Measurements from ENCODE around the gene ADAMTS17. TPM values are rescaled to one million over a fixed set of nuclear protein-coding genes. Genes with fewer than 3 reads are reported as not detected.
"Not testable (repeated sequence)": the region's sequence is repeated elsewhere in the genome, so short reads cannot be mapped to it uniquely, and the experiment has no call there.

ADAMTS17 gene
- polyA plus RNA-seq, 3 donors from 2014 or later = 0.27 to 0.53 TPM; not detected in 1

GRCh38 chr15:99943466-99943865 lies 398.3 kb downstream of the ADAMTS17 start:
- Mint-ChIP-seq H3K4me1 (no peaks in the 10 kb centered on the region), H3K27me3 (ENCODE audit: low read depth in 3 of 3) (peaks cover 8 to 9% (median 9%) of the 10 kb centered on the region in 3 donors), H3K9me3 (peaks cover 23 to 67% (median 30%) of the 10 kb centered on the region in 6 donors), H3K36me3 (peaks cover 4 to 10% (median 6%) of the 10 kb centered on the region in 3 donors), H3K4me3 (no peak overlapping the region), H3K27ac (no peak overlapping the region)
- DNase-seq = no peak

- Mint-ChIP-seq H3K27ac (no peak overlapping the region), H3K27me3 (ENCODE audit: low read depth in 3 of 3) (peaks cover 4 to 14% (median 13%) of the 10 kb centered on the region in 3 donors)
These were observed 408.9 kb downstream of the ADAMTS17 start for GRCh38 chr15:99932676-99933402.

DNA sequence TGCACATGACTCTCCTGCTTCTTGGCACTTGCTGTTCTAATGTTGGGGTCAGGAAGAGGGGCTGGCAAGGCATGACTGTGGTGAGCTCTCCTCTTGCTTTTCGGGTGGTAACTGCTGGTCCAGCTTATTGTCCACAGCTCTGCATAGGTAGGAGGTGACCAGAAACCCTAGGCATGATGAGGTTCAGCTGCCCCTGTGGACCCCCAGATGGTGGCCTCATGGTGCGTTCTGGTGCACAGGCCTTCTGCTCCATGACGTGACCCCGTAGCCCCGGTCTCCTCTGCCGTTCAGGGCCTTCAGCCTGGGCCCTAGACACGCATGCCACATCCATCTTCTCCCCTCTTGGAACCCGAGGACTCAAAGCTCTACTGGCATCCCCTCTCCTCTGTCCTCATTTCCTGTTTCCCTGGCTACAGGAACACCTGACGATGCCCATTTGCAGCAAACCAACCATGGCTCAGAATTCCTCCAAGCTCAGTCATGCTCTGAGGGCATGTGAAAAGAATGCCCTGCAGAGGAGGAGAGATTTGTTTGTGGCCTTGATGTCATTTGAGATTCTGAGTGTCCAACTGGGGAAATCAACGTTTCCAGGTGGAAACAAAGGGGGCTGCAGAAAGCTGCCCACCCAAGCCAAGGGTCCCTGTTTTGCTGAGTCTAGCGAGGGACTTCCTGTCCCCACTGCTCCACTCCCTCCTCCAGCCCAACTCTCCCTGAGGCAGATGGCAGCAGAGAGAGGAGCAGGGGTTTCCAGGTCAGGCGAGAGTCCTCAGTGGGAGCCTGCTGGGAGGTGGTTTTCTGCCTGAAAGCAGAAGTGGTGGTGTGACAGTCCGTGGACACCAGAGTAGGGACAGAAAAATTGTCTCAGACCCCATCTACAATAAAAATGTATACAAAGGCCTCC lies 409.8 kb downstream of the ADAMTS17 start:
- no peaks in the 10 kb centered on the region for H3K36me3 Mint-ChIP-seq
- peaks cover 4 to 13% (median 10%) of the 10 kb centered on the region in 3 donors for H3K27me3 Mint-ChIP-seq (ENCODE audit: low read depth in 3 of 3)
- no peaks in the 10 kb centered on the region for H3K9me3 Mint-ChIP-seq
- no peak overlapping the region for H3K4me3 Mint-ChIP-seq
- peaks cover 11 to 16% of the 10 kb centered on the region in 2 donors for H3K4me1 Mint-ChIP-seq
- no peak for DNase-seq
- no peak overlapping the region for H3K27ac Mint-ChIP-seq

More at GRCh38 chr15:99932676-99933402, 408.9 kb downstream of the ADAMTS17 start:
- DNase-seq = no peak
- peaks cover 11 to 16% of the 10 kb centered on the region in 2 donors for H3K4me1 Mint-ChIP-seq
- H3K36me3 Mint-ChIP-seq = no peaks in the 10 kb centered on the region
- H3K9me3 Mint-ChIP-seq = no peaks in the 10 kb centered on the region
- no peak overlapping the region for H3K4me3 Mint-ChIP-seq

DNA sequence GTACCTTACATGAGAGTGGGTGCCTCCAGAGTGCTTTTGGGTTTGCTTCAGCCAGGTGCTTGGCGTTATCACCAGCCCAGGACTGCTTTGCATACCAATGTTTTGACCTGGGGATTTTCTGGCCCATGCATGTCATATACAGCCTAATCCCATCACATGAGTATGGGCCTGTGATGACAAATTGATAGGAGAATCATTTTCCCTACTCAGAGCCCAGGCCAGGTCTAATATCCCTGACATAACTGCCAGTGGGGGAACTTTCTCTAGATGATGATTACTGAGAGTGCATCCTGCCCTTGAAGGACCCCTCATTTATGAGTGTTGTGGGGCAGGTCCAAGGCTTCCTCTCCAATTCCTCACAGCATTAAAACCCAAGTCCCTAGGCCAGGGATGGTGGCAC lies 411.1 kb downstream of the ADAMTS17 start:
- Mint-ChIP-seq H3K36me3 (no peaks in the 10 kb centered on the region), H3K4me3 (peak overlapping the region in 2 of 5 donors; percentile 24 to 52), H3K27ac (no peak overlapping the region), H3K27me3 (ENCODE audit: low read depth in 3 of 3) (peaks cover 9 to 12% (median 12%) of the 10 kb centered on the region in 3 donors), H3K4me1 (peaks cover 15 to 20% of the 10 kb centered on the region in 2 donors), H3K9me3 (no peaks in the 10 kb centered on the region)
- no peak for DNase-seq

DNA sequence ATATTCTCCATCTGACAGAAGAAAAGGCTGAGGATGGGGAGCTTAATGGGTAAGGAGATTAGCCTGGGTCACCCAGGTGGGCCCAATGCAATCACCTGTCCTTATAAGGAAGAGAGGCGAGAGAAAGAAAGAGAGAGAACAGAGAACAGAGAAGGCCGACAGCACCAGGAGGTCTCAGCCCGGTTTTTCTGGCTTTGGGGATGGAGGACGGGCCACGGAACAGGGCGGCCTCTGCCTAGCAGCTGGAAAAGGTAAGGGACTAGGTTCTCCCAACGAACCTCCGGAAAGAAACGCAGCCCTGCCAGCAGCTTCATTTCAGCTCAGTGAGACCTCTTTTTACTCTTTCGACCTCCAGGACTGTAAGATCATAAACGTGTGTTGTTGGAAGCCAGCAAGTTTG lies 412.5 kb downstream of the ADAMTS17 start:
- Mint-ChIP-seq H3K27ac (no peak overlapping the region), H3K9me3 (no peaks in the 10 kb centered on the region), H3K4me1 (peaks cover 18 to 25% of the 10 kb centered on the region in 2 donors), H3K27me3 (ENCODE audit: low read depth in 3 of 3) (peaks cover 9 to 10% (median 10%) of the 10 kb centered on the region in 3 donors), H3K4me3 (peak overlapping the region; percentile 7 to 75 (median 66)), H3K36me3 (no peaks in the 10 kb centered on the region)
- DNase-seq = no peak

DNA sequence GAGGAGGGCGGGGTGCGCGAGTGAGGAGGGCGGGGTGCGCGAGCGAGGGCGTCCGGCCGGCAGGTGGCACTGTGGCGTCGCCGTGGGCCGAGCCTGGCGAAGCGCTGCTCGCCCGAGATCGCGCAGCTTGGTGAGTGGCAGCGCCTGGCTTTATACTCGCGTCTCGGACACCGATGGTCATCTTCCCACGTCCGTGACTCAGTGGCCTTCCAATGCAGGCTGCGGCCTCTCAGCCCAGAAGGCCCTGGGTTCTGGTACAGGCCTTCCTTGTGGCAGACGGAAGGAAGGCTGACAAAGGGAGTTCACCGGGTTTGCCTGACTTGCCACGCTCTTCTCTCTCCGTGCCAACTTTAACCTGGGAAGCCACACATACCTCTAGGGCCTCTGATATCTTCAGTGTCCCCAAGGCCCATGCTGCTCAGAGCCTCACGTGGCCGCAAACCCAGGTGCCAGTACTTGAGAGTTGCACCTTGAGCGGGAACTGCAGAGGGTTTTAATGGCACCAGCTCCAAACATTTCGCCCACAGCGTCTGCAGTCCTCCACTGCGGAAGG lies 413.3 kb downstream of the ADAMTS17 start:
- Mint-ChIP-seq H3K9me3 (no peaks in the 10 kb centered on the region), H3K4me1 (peaks cover 18 to 25% of the 10 kb centered on the region in 2 donors), H3K27me3 (ENCODE audit: low read depth in 3 of 3) (peaks cover 8 to 13% (median 9%) of the 10 kb centered on the region in 3 donors), H3K36me3 (no peaks in the 10 kb centered on the region), H3K27ac (peak overlapping the region; percentile 70 to 91 (median 88)), H3K4me3 (peak overlapping the region; percentile 83 to 90 (median 86))
- DNase-seq = peak; percentile 85 to 89 (median 89)

- H3K27me3 Mint-ChIP-seq (ENCODE audit: low read depth in 3 of 3) = peaks cover 7 to 15% (median 7%) of the 10 kb centered on the region in 3 donors
These were observed 415.2 kb downstream of the ADAMTS17 start for GRCh38 chr15:99926532-99926931.

DNA sequence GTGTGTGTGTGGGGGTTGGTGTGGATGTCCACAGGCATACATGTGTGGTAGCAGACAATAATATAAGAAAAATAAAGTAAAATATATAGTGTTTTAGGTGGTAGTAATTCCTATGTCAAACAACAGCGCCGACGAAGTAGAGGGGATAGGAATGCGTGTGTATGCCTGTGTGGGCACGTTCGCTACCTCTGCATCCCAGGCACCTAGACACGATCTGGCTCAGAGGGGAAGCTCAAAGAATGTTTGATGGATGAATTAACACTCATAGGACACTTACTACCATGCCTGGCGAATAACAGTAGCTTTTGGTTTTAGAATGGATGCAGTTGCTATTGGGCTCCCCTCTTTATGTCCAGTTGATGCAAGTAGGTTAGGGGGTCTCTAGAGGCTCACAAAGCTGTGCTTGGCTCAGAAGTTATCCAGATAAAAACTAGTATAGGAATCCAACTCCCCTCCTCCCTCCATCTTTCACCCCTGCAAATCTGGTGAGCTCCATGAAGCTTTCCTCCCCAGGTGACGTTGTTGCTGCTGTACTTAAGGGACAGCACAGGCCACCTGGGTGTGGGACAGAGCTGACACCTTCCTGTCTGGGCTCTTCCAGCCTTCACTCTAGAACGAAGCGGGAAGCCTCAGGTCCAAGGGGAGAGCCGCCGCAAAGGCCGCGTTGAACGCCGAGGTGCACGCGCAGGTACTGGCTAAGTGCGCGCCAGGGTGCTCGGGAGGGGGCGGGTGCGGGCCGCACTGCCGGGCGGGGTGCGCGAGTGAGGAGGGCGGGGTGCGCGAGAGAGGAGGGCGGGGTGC lies 415.9 kb downstream of the ADAMTS17 start:
- H3K27ac Mint-ChIP-seq = peak overlapping the region; percentile 39 to 89 (median 78)
- no peaks in the 10 kb centered on the region for H3K36me3 Mint-ChIP-seq
- peak; percentile 51 to 67 (median 57) for DNase-seq
- no peaks in the 10 kb centered on the region for H3K9me3 Mint-ChIP-seq
- peaks cover 18 to 25% of the 10 kb centered on the region in 2 donors for H3K4me1 Mint-ChIP-seq
- H3K4me3 Mint-ChIP-seq = peak overlapping the region; percentile 80 to 87 (median 84)
- peaks cover 5 to 15% (median 7%) of the 10 kb centered on the region in 3 donors for H3K27me3 Mint-ChIP-seq (ENCODE audit: low read depth in 3 of 3)

More at GRCh38 chr15:99926532-99926931, 415.2 kb downstream of the ADAMTS17 start:
- not testable (repeated sequence) for H3K4me3 Mint-ChIP-seq, H3K27ac Mint-ChIP-seq, DNase-seq, H3K9me3 Mint-ChIP-seq, H3K36me3 Mint-ChIP-seq
- peaks cover 18 to 25% of the 10 kb centered on the region in 2 donors for H3K4me1 Mint-ChIP-seq

- Mint-ChIP-seq H3K4me3 (no peak overlapping the region), H3K27me3 (ENCODE audit: low read depth in 3 of 3) (peaks cover 6 to 18% (median 16%) of the 10 kb centered on the region in 3 donors), H3K27ac (no peak overlapping the region), H3K4me1 (peaks cover 9 to 13% of the 10 kb centered on the region in 2 donors), H3K36me3 (no peaks in the 10 kb centered on the region), H3K9me3 (no peaks in the 10 kb centered on the region)
- no peak for DNase-seq
These were observed 418.1 kb downstream of the ADAMTS17 start for GRCh38 chr15:99923711-99924110.

Other genes with a start within 250 kb of the ADAMTS17 start
- gene CERS3, start 187.0 kb upstream of the ADAMTS17 start, polyA plus RNA-seq = under 1 TPM in 1 of 3 donors, not detected in 2; 0.09 TPM

Data from immature natural killer cell (primary cell).